Inflammatory macrophage treated with lipopolysaccharide for 4 hours (primary cell): Measurements from ENCODE around the gene EXOC1L.

ENCODE experiments used
- DNase-seq: peaks from one replicate; pipeline ENCODE4 v3.0.0-alpha.2; 2020

EXOC1L gene

GRCh38 chr4:55884851-55885219, 65.2 kb downstream of the EXOC1L start:
- no peak for DNase-seq
